HepG2 (cell line): ENCODE measurements around the gene ARHGEF39. TPM values are rescaled to one million over a fixed set of nuclear protein-coding genes. Genes with fewer than 3 reads are reported as not detected.

Source experiments
- CBX1 ChIP-seq: IDR thresholded peaks from one replicate; pipeline ENCODE4 v1.6.1; 2016; ENCODE audit warnings: antibody characterized with exemption, low read depth
- DMAP1 ChIP-seq: IDR thresholded peaks from 2 replicates; pipeline ENCODE4 v1.6.1; 2016
- ETV5 ChIP-seq: IDR thresholded peaks from 2 replicates; pipeline ENCODE4 v1.6.1; 2018; ENCODE audit warnings: missing biosample characterization, missing genetic modification reagents, inconsistent platforms, borderline replicate concordance
- GLI4 ChIP-seq: sonication (generic); formaldehyde crosslinking; IDR thresholded peaks from 2 replicates; pipeline ENCODE4 v1.5.1; 2020; ENCODE audit warnings: missing genetic modification reagents, mild to moderate bottlenecking, moderate library complexity, borderline replicate concordance
- HOXA7 ChIP-seq: sonication (generic); formaldehyde crosslinking; IDR thresholded peaks from 2 replicates; pipeline ENCODE4 v1.8.1; 2022; ENCODE audit warnings: mild to moderate bottlenecking, missing genetic modification reagents, moderate library complexity
- IRF1 ChIP-seq: sonication (generic); formaldehyde crosslinking; IDR thresholded peaks from 2 replicates; pipeline ENCODE4 v1.4.0; 2020; ENCODE audit warnings: low read depth, mild to moderate bottlenecking, missing genetic modification reagents
- KDM1A ChIP-seq: IDR thresholded peaks from 2 replicates; pipeline ENCODE4 v1.6.1; 2016; ENCODE audit warnings: missing compliant biosample characterization
- KDM3A ChIP-seq: IDR thresholded peaks from 2 replicates; pipeline ENCODE4 v1.6.1; 2018; ENCODE audit warnings: low read depth, missing compliant biosample characterization
- SAP130 ChIP-seq: IDR thresholded peaks from 2 replicates; pipeline ENCODE4 v1.6.1; 2016; ENCODE audit warnings: low read depth
- SMYD3 ChIP-seq: sonication (generic); formaldehyde crosslinking; IDR thresholded peaks from 2 replicates; pipeline ENCODE4 v1.8.1; 2023; ENCODE audit warnings: mild to moderate bottlenecking, missing genetic modification reagents
- TAF1 ChIP-seq: sonication (generic); formaldehyde crosslinking; IDR thresholded peaks from 2 replicates; pipeline ENCODE4 v1.4.0; 2020; ENCODE audit warnings: missing genetic modification reagents
- ZBTB3 ChIP-seq: sonication (generic); formaldehyde crosslinking; IDR thresholded peaks from 2 replicates; pipeline ENCODE4 v1.4.0; 2020; ENCODE audit warnings: low read depth, mild to moderate bottlenecking, moderate library complexity, missing genetic modification reagents, borderline replicate concordance
- ZBTB46 ChIP-seq: sonication (generic); formaldehyde crosslinking; IDR thresholded peaks from 2 replicates; pipeline ENCODE4 v1.4.0; 2020; ENCODE audit warnings: mild to moderate bottlenecking, missing genetic modification reagents, borderline replicate concordance
- ZFP90 ChIP-seq: sonication (generic); formaldehyde crosslinking; IDR thresholded peaks from 2 replicates; pipeline ENCODE4 v1.8.0; 2022; ENCODE audit warnings: missing genetic modification reagents, mild to moderate bottlenecking, inconsistent platforms, borderline replicate concordance
- ZKSCAN1 ChIP-seq: fragments of 150-350 bp; IDR thresholded peaks from 2 replicates; pipeline ENCODE4 v1.6.1; 2014; ENCODE audit warnings: low read length
- ZNF138 ChIP-seq: sonication (generic); formaldehyde crosslinking; IDR thresholded peaks from 2 replicates; pipeline ENCODE4 v1.5.0; 2020; ENCODE audit warnings: mild to moderate bottlenecking, low read depth, missing genetic modification reagents
- ZNF549 ChIP-seq: sonication (generic); formaldehyde crosslinking; IDR thresholded peaks from 2 replicates; pipeline ENCODE4 v1.5.0; 2020; ENCODE audit warnings: missing genetic modification reagents
- polyA plus RNA-seq, 8 experiments: library from polyadenylated mRNA; depleted of rRNA in 3 of 8; stranded (reverse) in 7 of 8; unstranded in 1 of 8; fragments of >200 nt; fragmentation: Illumina TruSeq in 4 of 8; extraction: Trizol in 4 of 8; gene quantifications; 2 replicates each; pipeline versions ENCODE4 v1.2.1 to v1.2.3, GENCODE V29; 2011 to 2016; ENCODE audit warnings: low read depth in 4 of 8, missing spikeins in 1 of 8, mixed read lengths in 1 of 8; ENCODE audit not compliant: insufficient read depth in 1 of 8
- total RNA-seq, 5 experiments: library from RNA; depleted of rRNA; stranded (reverse); fragments of >200 nt; fragmentation: Illumina TruSeq; extraction: Trizol; gene quantifications; 2 replicates each; pipeline ENCODE4 v1.2.3, GENCODE V29; 2016; ENCODE audit warnings: low read depth in 1 of 5
- TF ChIP-seq, protein P1 (sequence below): sonication (generic); formaldehyde crosslinking; IDR thresholded peaks from 2 replicates; pipeline ENCODE4 v1.5.0; 2020; ENCODE audit warnings: mild to moderate bottlenecking, missing genetic modification reagents
- TF ChIP-seq, protein P2 (sequence below): sonication (generic); formaldehyde crosslinking; IDR thresholded peaks from 2 replicates; pipeline ENCODE4 v1.5.0; 2020; ENCODE audit warnings: missing genetic modification reagents
- TF ChIP-seq, protein P3 (sequence below): fragments of 450-650 bp; IDR thresholded peaks from 2 replicates; pipeline ENCODE4 v1.6.1; 2017; ENCODE audit warnings: mild to moderate bottlenecking

Gene ARHGEF39
- total and polyA plus RNA-seq, 2 of the 13 experiments (the other 11 are each of a cell fraction or from before 2014, with no cell fraction given) = 11.2 to 12.3 TPM

DNA sequence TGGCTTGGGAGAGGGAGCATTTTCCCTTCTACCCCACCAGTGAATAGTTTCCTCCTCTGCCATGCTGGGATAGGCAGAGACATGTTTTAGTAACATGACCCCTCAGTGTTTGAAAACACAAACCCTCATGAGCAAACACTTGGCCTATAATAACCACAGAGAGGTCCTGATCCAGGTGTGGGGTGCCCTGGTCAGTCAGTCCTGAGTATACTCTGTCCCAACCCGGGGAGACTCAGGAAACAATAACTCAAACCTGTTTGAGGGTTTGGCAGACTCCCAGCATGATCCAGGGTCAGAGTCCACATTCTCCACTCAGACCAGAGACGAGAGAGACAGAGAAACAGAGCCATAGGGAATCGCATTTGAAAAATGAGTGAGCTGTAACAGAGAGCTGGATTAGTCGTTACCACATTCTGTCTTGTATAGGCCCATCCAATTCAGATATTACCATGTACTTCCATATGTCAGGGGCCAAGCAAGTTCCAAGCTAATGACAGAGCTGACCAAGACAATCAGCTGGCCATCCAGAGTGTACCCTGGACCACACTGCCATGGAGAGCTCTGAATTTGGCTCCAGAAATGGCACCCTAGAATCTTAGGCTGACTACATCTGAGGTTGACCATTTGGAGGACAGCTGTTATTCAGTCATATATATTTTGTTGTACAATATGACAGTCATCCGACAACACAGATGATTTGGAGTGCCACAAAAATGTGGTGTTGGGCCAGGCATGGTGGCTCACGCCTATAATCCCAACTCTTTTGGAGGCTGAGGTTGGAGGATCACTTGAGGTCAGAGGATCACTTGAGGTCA lies 4.5 kb upstream of the ARHGEF39 start (continued):
- TF ChIP-seq, protein P1, sequence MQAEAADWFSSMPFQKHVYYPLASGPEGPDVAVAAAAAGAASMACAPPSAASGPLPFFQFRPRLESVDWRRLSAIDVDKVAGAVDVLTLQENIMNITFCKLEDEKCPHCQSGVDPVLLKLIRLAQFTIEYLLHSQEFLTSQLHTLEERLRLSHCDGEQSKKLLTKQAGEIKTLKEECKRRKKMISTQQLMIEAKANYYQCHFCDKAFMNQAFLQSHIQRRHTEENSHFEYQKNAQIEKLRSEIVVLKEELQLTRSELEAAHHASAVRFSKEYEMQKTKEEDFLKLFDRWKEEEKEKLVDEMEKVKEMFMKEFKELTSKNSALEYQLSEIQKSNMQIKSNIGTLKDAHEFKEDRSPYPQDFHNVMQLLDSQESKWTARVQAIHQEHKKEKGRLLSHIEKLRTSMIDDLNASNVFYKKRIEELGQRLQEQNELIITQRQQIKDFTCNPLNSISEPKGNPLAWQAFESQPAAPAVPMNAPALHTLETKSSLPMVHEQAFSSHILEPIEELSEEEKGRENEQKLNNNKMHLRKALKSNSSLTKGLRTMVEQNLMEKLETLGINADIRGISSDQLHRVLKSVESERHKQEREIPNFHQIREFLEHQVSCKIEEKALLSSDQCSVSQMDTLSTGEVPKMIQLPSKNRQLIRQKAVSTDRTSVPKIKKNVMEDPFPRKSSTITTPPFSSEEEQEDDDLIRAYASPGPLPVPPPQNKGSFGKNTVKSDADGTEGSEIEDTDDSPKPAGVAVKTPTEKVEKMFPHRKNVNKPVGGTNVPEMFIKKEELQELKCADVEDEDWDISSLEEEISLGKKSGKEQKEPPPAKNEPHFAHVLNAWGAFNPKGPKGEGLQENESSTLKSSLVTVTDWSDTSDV (CRISPR knock-in tag) = no peak
- TF ChIP-seq CBX1 (peak; percentile 19), TAF1 (CRISPR knock-in tag) (no peak), SAP130 (peak; percentile 86), ZBTB46 (CRISPR knock-in tag) (no peak), GLI4 (CRISPR knock-in tag) (no peak), SMYD3 (CRISPR knock-in tag) (0 out of 2 replicates have a peak, but pooled peaks have one; percentile 39), KDM3A (CRISPR knock-in tag) (no peak), ZNF138 (CRISPR knock-in tag) (no peak), ZNF549 (CRISPR knock-in tag) (no peak), ZBTB3 (CRISPR knock-in tag) (no peak), KDM1A (CRISPR knock-in tag) (0 out of 2 replicates have a peak, but pooled peaks have one; percentile 28), ZFP90 (no peak), ETV5 (CRISPR knock-in tag) (peak; percentile 78), DMAP1 (CRISPR knock-in tag) (peak; percentile 35; the same call in 1 of the 2 replicates), HOXA7 (CRISPR knock-in tag) (no peak), ZKSCAN1 (no peak), IRF1 (CRISPR knock-in tag) (no peak)
- TF ChIP-seq, protein P2, sequence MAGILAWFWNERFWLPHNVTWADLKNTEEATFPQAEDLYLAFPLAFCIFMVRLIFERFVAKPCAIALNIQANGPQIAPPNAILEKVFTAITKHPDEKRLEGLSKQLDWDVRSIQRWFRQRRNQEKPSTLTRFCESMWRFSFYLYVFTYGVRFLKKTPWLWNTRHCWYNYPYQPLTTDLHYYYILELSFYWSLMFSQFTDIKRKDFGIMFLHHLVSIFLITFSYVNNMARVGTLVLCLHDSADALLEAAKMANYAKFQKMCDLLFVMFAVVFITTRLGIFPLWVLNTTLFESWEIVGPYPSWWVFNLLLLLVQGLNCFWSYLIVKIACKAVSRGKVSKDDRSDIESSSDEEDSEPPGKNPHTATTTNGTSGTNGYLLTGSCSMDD (CRISPR knock-in tag) = no peak
- TF ChIP-seq, protein P3, sequence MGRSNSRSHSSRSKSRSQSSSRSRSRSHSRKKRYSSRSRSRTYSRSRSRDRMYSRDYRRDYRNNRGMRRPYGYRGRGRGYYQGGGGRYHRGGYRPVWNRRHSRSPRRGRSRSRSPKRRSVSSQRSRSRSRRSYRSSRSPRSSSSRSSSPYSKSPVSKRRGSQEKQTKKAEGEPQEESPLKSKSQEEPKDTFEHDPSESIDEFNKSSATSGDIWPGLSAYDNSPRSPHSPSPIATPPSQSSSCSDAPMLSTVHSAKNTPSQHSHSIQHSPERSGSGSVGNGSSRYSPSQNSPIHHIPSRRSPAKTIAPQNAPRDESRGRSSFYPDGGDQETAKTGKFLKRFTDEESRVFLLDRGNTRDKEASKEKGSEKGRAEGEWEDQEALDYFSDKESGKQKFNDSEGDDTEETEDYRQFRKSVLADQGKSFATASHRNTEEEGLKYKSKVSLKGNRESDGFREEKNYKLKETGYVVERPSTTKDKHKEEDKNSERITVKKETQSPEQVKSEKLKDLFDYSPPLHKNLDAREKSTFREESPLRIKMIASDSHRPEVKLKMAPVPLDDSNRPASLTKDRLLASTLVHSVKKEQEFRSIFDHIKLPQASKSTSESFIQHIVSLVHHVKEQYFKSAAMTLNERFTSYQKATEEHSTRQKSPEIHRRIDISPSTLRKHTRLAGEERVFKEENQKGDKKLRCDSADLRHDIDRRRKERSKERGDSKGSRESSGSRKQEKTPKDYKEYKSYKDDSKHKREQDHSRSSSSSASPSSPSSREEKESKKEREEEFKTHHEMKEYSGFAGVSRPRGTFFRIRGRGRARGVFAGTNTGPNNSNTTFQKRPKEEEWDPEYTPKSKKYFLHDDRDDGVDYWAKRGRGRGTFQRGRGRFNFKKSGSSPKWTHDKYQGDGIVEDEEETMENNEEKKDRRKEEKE = no peak
